GM18867 (cell line): ENCODE results near the gene MACROD2.

ENCODE experiments used
- ATAC-seq: cut with Tn5 transposase; IDR thresholded peaks from one replicate; pipeline ENCODE4 v1.9.1; 2021; ENCODE audit warnings: mild to moderate bottlenecking, moderate library complexity; ENCODE audit not compliant: unreplicated experiment

The MACROD2 gene

DNA sequence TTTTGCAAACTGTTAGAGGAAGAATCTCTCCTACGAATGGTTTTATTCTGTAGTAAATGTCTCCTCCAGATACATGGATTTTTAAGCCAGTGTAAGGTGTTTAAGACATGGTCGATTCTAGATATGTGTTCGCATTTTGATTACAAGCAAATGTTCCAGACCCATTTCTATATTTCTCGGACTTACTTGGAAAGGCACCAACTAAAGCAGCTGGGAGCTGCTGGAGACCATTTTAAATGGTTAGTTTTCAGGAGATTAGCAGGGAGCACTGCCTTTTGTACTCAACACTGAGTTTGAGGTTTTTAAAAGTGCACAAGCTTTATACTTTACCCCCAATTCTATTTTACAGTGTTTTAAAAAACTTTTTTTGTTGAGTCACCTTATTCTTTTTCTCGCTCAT, 1720.9 kb downstream of the MACROD2 start:
- ATAC-seq = no peak

DNA sequence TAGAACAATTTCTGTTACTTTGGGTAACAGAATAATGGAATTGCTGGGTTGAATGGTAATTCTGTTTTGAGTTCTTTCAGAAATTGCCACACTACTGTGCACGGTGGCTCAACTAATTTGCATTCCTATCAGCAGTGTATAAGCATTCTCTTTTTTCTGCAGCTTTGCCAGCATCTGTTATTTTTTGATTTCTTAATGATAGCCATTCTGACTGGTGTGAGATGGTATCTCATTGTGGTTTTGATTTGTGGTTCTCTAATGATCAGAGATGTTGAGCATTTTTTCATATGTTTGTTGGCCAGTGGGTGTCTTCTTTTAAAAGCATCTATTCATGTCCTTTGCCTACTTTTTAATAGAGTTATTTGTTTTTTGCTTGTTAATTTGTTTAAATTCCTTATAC, 1731.1 kb downstream of the MACROD2 start:
- ATAC-seq = no peak

DNA sequence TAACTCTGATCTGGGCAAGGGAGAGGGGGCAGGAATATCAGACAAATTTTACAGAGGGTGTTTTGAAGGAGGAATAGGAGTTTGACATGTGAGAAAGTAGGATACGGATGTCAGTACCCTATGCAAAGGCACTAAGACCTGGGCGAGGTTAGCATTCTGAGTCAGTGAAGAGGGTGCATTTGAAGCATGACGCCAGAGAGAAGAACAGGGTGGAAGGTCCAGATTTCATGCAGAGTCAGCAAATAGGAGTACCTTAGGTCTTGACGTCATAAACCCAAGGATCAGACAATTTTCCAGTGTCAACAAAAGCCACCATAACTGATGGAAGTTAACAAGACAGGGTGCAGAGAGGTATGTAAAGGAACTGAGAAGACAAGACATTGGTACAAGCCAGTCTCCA, 1738.7 kb downstream of the MACROD2 start:
- ATAC-seq = no peak

DNA sequence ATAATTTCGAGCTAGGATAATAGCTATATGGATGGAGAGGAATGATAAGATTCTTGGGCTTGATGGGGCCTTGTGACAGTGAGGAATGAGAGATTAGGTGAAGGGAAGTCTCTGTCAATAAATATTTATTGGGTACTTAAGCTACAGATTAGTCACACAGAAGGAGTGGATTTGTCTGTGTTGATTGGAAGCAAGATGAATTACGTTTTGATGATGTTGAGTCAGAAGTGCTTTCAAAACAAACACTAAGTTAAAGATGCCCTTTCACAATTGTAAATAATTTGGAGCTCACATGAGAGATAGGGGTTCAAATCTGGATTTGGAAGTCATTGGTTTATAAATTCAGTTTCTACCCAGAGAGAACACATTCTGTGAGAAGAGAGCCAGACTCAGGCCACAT, 1743.7 kb downstream of the MACROD2 start:
- no peak for ATAC-seq

DNA sequence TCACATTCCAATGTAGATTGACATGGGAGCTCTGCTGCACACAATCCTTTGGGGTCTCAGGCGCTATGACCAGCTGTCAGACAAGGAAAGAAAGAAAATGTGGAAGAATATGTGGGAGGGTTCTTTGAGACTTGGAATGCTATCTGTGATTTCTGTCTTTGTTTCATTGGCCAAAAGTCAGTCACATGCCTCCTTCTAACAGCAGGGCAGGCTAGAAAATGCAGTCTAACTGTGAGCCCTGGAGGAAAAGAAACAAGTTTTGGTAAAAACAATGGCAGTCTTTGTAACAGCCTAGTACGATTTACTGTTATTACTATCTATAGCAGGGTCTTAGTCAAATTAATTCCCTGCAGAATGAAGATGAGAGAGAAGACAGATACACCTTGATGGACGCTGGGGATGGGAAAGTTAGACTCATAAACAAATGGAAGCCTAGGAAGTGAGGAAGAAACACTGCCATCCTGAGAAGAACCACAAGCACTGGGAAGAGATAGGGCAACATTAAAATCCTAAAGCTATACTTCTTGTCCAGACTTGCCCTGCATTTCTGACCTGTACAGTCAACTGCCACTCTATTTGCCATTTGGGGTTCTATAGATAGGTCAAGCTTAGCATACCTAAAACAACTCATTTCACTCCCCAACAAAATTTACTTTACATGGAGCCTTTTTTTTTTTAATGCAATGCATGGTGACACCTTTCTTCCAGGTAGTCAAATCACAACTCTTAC, 1744.9 kb downstream of the MACROD2 start:
- ATAC-seq = no peak

DNA sequence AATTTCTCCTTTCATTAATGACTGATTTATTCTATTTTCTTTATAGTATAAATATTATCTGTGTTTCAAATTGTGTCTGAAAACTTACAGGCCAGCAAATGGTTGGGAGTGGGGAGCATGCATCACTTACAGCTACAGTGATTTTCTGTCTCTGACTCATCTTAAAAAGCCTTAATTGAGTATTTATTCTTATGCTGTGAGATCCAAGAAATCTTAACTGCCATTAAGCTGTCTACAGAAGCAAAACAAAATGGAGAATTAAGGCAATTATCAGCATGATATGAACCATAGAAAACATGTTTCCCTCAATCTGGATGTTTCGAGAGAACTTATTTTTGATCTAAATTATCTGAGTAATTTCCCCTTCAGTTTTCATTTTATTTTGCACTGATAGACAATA, 1746.8 kb downstream of the MACROD2 start:
- ATAC-seq = no peak

DNA sequence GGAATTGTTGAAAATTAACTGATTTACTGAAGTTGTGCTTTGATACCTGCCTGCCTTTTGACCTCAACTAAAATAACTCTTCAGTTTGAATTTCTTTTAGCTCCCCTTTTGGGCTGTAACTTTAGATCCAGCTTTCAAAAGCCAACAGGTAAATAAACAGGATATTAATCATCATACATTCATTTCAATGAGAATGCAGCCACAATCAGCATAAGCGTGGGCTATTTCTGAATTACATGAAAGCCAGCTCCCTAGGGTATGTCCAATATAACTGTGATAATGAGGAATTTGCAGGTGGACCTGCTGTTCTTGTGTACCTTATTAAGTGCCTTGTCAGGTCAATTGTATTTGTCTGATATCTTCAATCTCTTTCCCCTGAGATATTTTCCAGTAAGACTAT, 1747.3 kb downstream of the MACROD2 start:
- ATAC-seq = no peak

DNA sequence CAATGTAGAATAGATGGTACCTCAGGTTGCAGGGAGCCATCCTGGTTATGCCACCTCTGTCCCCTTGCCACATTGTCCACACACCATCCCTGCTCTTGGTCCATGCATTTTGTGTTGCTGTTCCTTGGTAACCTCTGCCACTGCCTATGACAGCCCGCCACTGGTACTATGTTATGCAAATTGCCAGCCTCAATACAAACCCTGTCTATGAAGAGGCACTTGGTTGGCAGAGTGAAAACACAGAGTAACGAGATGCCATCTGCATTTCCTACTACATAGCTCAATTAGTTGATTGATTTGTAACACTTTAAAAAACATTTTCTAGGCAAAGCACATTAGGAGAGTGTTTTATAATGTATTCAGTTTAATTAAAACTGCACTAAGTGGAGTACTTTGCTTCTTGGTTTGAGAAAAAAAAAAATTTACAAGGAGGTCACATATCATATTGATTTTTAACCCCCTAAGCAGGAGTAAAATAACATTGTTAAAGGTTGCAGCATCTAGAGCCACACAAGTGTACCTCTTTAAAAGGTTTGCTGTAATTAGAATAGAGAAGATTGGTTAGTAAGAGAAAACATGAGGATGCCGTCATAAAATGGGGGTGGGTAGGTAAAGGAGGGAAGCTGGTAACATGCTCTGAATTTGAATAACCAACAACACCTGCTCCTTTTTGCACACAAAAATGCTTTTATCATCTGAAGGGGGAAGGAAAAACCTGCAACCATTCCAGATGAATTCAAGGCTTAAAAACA, 1760.9 kb downstream of the MACROD2 start:
- ATAC-seq = no peak

DNA sequence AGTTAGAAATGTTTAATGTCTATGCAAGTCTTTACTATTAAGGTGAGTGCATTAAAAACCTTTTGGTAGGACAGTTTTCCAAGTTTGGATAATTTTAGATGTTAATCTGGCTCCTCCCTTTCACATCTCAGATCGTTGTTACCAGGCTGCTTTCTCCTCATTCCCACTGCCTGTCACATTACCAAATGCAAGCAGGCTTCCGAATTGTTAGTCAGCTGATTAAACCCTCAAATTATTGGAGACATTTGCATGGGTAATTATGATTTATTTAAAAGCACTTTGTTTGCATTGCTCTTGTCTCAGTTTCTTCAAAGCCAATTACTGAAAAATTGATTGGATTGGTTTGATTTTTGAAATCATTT, 1761.4 kb downstream of the MACROD2 start:
- no peak for ATAC-seq

DNA sequence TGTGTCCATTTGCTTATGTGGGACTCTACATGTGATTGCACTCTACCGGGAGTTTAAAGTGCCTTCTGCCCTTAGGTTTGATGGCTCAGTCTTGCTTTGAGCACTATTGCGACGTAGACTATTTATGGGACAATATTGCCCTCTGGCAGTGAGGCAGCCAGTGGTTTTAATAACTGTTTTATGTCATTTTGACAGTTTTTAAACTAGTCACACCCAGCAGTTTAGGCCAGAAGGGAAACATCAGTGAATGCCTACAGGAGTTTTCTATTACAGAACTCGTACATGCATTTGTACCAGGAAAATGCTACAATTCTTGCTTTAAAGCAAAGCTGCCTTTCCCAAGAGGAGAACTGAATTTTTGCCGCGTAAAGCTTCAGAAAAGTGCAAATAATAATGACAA, 1764.3 kb downstream of the MACROD2 start:
- ATAC-seq = no peak

DNA sequence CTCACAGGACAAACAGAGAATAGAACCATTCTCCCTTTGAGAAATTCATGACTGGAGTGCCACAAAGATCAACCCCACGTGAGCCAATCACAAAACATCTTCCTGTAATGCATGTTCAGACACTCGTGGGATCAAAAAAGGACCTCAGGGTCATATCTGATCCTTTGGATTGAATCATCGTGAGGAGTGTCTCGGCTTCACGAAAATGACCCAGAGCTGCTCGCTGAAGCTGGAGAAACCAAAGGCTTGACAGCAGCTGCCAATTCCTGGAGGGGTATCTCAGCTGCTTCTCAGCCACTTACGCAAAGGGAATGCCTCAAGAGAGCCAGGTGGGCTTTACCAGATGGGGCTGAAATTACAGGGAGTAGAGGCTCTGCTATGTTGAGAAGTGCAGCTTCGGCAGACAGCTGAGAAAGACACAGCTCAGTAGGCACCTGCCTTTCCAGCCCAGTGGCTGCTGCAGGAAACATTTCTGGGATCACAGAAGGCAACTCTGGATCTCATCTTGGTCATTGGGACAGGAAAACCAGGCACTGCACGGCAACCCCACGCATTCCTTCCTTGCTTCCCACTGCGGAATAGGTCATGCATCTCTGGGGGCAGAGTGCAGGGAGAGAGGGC, 1764.8 kb downstream of the MACROD2 start:
- ATAC-seq = no peak

DNA sequence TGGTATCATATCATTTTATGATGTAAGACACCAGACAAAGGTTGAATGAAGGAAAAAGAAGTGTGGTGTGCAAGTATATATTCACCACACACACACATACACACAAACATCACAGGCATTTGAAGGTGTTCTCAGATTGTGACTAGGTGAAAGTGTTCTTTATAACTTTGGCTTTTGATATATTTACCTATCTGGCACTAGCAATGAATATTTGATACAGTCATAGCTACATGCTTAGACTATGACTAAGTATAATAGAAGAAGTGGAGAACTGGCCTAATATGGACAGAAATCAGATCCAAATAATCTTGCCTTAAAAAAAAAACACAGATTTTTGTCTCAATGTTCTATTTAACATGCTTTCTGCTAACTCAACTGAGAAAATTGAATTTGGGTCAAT, 1768.0 kb downstream of the MACROD2 start:
- no peak for ATAC-seq

DNA sequence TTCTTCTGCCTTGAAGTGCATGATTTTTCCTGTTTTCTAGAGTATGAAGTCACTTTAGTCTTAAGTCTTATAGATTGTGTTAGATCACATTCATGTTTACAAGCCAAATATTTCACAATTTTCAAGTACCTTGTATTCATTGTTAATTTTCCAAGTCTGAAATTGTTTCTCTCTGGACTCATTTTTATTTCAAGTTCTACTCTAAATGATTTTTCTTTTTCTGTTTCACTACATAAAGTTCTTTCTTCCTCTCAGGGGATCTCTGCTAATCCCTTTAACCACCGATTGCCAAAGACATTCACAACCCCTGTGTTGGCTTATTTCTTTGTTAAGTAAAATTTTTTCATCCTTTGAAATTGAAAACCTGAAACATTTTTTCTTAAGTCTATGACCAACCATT, 1772.3 kb downstream of the MACROD2 start:
- ATAC-seq = no peak

DNA sequence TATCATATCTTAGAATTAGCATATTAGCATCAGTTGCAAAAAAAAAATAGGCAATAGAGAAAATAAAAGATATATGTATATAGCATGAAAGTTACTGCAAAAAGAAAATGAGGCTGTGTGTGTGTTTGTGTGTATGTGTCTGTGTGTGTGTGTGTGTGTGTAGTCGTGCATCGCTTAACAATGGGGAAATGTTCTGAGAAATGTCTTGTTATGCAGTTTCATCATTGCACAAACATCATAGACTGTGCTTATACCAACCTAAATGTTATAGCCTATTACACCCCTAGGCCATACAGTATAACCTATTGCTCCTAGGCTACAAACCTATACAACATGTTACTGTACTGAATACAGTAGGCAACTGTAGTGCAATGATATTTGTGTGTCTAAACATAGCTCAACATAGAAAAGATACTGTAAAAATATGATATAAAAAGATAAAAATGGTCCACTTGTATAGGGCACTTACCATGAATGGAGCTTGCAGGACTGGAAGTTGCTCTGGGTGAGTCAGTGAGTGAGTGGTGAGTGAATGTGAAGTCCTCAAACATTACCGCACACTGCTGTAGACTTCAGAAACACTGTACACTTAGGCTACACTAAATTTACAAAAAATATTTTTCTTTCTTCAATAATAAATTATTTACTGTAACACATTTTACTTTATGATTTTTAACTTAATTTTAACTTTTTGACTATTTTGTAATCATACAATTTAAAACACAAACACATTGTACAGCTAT, 1772.9 kb downstream of the MACROD2 start:
- ATAC-seq = no peak

DNA sequence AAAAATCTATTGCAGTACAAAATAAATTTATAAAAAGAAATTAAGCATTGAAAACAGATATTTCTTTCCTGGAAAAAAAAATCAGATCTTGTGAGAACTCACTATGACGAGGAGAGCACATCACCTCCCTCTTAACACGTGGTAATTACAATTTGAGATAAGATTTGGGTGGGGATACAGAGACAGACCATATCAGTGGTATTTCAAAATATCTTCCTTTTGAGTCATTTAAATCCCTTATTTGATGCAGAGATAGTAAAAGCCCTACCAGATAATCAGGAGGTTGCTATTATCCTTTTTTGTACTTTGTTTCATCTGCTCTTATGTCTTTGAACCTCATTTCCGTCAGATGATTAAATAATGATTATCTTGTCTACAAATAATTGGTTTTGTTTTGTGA, 1777.5 kb downstream of the MACROD2 start:
- ATAC-seq = no peak

DNA sequence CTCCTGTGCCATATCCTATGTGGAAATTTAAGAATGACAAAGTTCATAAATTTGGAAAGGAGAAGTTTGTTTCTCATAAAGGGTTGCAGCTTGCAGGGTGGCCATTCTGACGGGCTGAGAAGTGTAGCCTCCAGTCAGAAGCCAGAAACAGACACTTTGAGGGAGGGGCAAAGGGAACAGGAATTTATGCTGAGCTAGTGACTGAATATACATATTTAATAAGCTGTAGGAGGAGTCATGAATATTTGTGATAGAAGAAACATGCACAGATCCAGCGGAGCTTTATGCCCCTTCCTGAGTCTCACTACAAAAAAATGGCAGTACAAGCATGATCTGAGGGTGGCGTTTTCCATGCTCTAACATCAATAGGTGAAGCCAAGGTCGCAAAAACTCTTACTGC, 1779.6 kb downstream of the MACROD2 start:
- ATAC-seq = no peak

DNA sequence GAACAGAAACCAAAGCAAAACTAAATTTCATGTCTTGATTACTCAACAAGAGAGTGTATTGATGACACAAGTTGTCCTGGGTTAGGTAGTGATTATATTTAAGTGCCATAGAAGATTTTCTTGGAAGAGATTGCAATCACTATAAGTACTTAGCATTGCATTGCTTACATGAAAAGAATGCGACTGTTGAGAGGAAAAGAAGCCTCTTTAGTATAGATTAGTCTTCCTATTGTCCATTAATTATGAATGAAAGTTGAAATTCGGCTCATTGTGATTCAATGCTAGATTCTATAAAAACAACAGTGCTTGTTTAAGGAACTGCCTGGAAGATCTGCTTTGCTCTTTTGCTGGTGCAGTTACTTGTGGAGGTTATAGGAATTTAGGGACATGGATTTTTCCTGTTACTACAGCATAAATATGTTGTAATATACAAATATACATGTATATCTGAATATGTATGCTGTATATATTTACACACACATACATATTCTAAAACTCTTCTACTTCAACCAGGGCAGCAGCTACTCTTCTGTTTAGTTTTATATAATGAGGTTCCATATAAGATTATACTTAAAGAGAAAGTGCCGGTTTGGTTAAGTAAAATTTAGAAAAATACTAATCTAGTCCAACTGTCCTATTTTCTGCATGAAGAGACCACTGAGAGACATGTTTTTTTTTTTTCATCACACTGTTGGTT, 1781.6 kb downstream of the MACROD2 start:
- ATAC-seq = no peak

DNA sequence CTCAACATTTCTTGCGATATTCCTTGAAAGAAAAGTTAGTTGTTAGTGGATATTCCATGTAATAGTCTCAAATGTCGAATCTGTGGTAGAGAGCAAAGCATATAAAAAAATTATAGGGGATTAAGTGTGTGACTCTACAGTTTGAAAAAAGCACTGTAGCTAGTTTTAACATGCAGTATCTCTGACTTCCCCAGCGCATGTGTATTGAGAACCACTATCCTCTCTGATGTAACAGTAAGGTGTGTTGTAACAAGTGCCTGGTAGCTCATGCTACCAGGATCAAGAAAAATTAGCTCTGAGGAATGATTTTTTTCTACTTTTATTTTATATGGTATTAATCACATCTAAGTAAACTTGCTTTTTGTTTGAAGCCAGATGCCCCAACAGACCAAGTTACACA, 1788.7 kb downstream of the MACROD2 start:
- ATAC-seq = no peak

DNA sequence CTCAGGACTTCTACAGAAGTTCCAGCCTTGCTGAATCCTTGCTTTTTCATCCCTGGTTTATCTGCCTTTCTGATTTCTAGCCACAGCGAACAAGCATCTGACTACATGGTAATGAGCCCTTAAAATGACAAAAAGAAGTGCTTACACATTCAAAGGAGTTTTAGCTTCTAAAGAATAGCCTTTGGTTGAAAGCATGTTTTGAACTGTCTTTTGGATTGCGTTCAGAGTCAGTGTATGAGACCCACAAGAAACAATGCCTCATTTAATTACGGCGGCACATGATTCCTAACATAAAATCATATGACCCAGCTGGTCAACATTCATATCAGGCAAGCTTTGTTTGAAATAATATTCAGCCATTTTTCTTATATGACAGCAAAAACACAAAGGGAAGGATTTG, 1793.8 kb downstream of the MACROD2 start:
- ATAC-seq = no peak

DNA sequence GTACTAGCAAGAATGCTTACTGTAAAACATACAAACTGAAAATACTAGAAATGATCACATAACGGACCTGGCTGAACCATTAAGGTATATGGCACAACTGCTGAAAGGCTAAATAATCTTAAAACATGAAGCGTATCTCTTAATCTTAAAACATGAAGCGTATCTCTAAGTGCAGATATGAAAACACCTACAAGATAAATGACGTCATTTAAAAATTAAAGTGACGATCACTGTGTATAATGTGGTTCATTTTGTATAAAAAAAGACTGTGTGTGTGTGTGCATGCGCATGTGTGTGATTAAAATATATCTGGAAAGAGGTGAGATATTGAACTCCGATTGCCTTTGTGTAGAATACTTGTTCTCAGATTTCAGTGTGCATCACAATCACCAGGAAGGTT, 1797.5 kb downstream of the MACROD2 start:
- ATAC-seq = no peak

DNA sequence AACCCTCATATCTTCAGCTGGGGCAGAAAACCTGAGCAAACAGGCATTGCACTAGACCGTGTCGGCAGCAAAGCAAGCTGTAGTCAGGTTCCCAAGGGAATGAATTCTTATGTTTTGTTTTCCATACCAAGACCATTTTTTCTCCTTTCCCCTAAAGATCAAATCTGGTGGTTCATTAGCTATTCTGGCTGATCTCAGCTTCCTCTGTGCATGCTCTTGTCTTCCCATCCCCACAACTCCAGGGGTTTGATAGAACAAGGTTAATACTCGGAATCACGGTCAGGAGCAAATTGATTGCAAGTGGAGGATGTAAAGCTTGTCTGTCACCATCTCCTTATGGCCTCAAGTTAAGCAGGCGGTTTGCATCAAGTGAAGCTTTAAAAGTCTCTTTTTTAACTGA, 1799.1 kb downstream of the MACROD2 start:
- ATAC-seq = no peak
